ENCODE measurements around the gene PCBD1.

PCBD1 gene

DNA sequence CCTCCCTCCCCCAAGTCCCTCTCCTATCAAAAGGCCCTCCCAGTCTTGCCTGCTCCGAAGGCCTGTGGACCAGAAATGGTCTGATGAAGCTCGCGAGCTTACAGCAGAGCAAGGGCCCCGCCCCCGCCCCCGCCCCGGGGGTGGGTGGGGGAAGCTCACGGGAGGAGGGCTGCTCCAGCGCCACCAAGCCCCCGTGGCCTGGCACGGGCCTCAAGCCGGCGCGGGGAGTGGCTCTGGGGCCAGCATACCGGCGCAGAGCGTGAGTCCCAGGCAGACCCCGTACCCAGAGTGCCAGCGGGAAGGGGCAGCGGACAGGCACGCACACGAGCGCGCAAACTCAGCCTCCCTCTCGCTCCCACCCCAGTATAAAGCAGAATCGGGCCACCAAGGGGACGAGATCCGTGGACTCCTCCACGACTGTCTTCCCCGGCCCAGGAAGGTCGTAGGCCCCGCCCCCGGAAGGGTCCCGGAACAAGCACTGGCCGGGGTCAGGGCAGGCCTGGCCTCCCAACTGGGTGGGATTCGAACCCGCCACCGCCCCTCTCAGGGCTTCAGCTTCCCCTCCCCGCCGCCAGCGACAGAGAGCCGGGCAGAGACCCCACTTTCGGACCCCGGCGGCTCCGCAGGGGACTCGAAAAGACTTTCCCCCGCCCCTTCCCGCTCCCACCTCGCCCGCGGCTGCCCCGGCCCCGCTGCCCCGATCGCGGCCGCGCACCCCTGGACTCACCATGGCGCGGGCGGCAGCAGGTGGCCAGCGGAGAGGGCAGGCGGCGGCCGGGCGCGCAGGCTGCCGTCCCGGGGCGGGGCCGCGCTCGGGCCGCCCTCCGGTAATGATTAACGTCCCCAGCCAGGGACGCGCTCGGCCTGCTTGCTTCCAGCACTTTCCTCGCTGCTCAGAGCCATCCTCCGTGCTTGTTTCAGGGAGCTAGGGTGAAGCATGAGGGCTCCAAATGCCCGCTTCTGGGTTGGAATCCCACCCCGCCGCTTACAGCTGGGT, at the start of gene PCBD1:
Gene PCBD1 (minus strand): TSS at position 762 of the 997 bp plus-strand sequence. CDS start 32 bp downstream, at position 730.
- H3K4me1 Mint-ChIP-seq = peaks cover 54% of the 10 kb centered on the region
- H3K36me3 Mint-ChIP-seq (ENCODE audit: low read depth) = peaks cover 29% of the 10 kb centered on the region
- no peak within 1 kb of the TSS for H3K27ac Mint-ChIP-seq
- TF ChIP-seq, protein P1, sequence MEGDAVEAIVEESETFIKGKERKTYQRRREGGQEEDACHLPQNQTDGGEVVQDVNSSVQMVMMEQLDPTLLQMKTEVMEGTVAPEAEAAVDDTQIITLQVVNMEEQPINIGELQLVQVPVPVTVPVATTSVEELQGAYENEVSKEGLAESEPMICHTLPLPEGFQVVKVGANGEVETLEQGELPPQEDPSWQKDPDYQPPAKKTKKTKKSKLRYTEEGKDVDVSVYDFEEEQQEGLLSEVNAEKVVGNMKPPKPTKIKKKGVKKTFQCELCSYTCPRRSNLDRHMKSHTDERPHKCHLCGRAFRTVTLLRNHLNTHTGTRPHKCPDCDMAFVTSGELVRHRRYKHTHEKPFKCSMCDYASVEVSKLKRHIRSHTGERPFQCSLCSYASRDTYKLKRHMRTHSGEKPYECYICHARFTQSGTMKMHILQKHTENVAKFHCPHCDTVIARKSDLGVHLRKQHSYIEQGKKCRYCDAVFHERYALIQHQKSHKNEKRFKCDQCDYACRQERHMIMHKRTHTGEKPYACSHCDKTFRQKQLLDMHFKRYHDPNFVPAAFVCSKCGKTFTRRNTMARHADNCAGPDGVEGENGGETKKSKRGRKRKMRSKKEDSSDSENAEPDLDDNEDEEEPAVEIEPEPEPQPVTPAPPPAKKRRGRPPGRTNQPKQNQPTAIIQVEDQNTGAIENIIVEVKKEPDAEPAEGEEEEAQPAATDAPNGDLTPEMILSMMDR (IDR thresholded peaks at IDR 0.05) = no peak
- peak within 1 kb of the TSS; percentile 83 for H3K4me3 Mint-ChIP-seq
- no peaks in the 10 kb centered on the region for H3K9me3 Mint-ChIP-seq
- peaks cover 2% of the 10 kb centered on the region for H3K27me3 Mint-ChIP-seq (ENCODE audit: low read depth, poor library complexity)
- peak; percentile 79 for DNase-seq

DNA sequence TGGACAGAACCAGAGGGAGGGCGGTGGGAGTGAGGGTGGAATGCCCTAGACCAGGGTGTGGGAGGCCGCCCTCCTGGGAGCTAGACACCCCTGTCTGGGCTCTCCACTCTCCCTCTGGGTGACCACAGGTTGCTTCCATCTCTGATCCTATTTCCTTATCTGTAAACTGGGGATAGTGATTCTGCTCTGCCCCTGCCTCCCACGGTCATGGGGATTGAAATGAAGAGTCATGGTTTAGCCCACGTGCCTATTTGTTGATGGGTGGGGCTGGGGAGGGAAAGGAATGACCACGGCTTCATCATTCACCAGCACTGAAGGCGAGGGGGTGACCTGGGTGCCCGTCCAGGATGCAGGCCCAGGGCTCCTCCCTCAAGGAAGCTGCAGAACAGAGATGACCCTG, 49.3 kb upstream of the PCBD1 start:
- Mint-ChIP-seq H3K27ac (no peak overlapping the region), H3K4me1 (peaks cover 50% of the 10 kb centered on the region)
- DNase-seq = no peak

DNA sequence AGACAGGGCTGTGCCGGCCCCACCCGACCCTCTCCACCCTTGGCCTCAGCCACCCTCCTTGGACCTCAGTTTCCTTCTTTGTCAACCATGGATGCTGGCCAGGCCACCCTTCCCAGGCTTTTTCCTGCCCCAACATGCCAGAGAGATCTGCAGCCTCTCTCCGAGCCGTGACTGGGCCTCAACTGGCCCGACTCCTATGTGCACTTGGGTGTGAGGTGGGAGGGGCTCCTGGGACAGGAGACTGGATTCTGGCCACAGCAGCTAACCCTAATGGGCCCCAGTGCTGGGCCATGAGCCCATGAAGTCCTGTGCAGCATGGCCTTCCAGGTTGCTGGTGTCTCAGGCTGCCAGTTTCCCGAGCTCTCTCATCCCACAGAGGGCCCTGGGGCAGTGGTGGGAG, 47.7 kb upstream of the PCBD1 start:
- TF ChIP-seq, protein P1 (IDR thresholded peaks at IDR 0.05) = no peak
- DNase-seq = no peak

More for the DNA sequence above, 49.3 kb upstream of the PCBD1 start:
- H3K9me3 Mint-ChIP-seq = no peaks in the 10 kb centered on the region
- H3K27me3 Mint-ChIP-seq (ENCODE audit: low read depth, poor library complexity) = peaks cover 14% of the 10 kb centered on the region
- TF ChIP-seq, protein P1 (IDR thresholded peaks at IDR 0.05) = no peak
- no peak overlapping the region for H3K4me3 Mint-ChIP-seq
- no peaks in the 10 kb centered on the region for H3K36me3 Mint-ChIP-seq (ENCODE audit: low read depth)

DNA sequence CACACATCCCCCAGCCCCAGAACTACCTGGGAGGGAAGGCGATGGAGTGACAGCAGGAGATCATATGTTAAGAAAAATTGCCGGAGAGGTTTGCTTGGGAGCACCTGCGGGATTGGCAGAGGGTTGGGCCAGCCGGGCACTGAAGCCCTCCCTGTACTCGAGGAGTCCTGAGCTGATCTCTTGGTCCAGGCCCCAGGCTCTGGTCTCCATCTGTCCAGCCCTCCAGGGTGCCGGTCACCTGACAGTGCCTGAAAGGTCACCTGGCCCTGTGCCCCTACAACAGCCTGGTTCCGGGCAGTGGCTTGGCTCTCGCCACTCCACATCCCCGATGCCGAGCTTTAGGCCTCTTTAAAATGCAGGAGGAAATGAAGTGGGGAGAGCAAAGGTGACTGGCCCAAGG, 47.3 kb upstream of the PCBD1 start:
- peaks cover 14% of the 10 kb centered on the region for H3K27me3 Mint-ChIP-seq (ENCODE audit: low read depth, poor library complexity)

More for the DNA sequence above, 47.7 kb upstream of the PCBD1 start:
- no peak overlapping the region for H3K4me3 Mint-ChIP-seq
- peaks cover 14% of the 10 kb centered on the region for H3K27me3 Mint-ChIP-seq (ENCODE audit: low read depth, poor library complexity)
- H3K9me3 Mint-ChIP-seq = no peaks in the 10 kb centered on the region
- peaks cover 57% of the 10 kb centered on the region for H3K4me1 Mint-ChIP-seq
- no peaks in the 10 kb centered on the region for H3K36me3 Mint-ChIP-seq (ENCODE audit: low read depth)
- no peak overlapping the region for H3K27ac Mint-ChIP-seq

DNA sequence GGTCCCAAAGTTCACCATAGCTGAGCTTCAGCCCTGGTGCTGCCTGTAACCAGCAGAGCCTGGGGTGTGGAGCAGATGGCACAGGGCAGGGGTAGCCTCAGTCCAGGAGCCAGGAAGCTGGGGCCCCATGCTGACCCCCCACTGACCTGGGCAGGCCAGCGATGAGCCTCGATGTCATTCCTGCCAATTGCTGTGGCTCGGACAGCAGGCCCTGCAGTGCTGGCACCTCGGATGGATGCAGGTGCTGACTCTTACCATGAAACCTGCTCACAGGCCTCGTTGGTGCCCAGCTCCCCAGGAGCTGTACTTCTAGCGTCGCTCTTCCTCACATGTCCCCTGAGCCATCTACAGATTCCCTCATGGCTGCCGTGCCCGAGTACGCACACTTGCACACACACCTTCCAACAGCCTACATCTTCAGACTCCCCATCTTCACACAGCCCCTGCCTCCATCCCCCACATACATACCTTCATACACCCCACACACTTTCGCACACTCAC, 46.8 kb upstream of the PCBD1 start:
- Mint-ChIP-seq H3K4me1 (peaks cover 61% of the 10 kb centered on the region), H3K9me3 (no peaks in the 10 kb centered on the region), H3K27me3 (ENCODE audit: low read depth, poor library complexity) (peaks cover 14% of the 10 kb centered on the region), H3K36me3 (ENCODE audit: low read depth) (no peaks in the 10 kb centered on the region), H3K27ac (no peak overlapping the region), H3K4me3 (no peak overlapping the region)
- TF ChIP-seq, protein P1 (IDR thresholded peaks at IDR 0.05) = no peak
- no peak for DNase-seq

More for the DNA sequence above, 47.3 kb upstream of the PCBD1 start:
- no peak overlapping the region for H3K27ac Mint-ChIP-seq
- TF ChIP-seq, protein P1 (IDR thresholded peaks at IDR 0.05) = no peak
- no peaks in the 10 kb centered on the region for H3K36me3 Mint-ChIP-seq (ENCODE audit: low read depth)
- H3K4me3 Mint-ChIP-seq = no peak overlapping the region
- no peaks in the 10 kb centered on the region for H3K9me3 Mint-ChIP-seq
- peaks cover 61% of the 10 kb centered on the region for H3K4me1 Mint-ChIP-seq
- no peak for DNase-seq

All from nephron progenitor cell (in vitro differentiated cells).